ENCODE data around the gene CSNK1G3. TPM values are rescaled to one million over a fixed set of nuclear protein-coding genes. Genes with fewer than 3 reads are reported as not detected.
"Not testable (repeated sequence)": the region's sequence is repeated elsewhere in the genome, so short reads cannot be mapped to it uniquely, and the experiment has no call there.

CSNK1G3 gene
- total RNA-seq, 1 experiment from 2014 or later: 110 TPM

GRCh38 chr5:123483446-123484077 lies 28.4 kb upstream of the CSNK1G3 start:
- POLR2A ChIA-PET: interaction anchor here (0.6 to 5.0 kb wide), 11 partner anchors 9 to 843 kb away, joined by 3 to 43 read pairs (median 3); partner anchors contain the start of genes CEP120 and CSNK1G3
- DNase-seq (ENCODE audit: unreplicated experiment): no peak
- intact Hi-C loops (cut with micrococcal nuclease): no loop called here
- Mint-ChIP-seq H3K36me3 (ENCODE audit: insufficient read depth, unreplicated experiment) (no peaks in the 10 kb centered on the region), H3K4me1 (ENCODE audit: insufficient read depth, unreplicated experiment) (peaks cover 38% of the 10 kb centered on the region), H3K9me3 (ENCODE audit: unreplicated experiment) (no peaks in the 10 kb centered on the region), H3K27ac (ENCODE audit: low read depth, unreplicated experiment) (no peak overlapping the region), H3K4me3 (ENCODE audit: unreplicated experiment) (no peak overlapping the region), H3K27me3 (ENCODE audit: insufficient read depth, unreplicated experiment) (no peaks in the 10 kb centered on the region)
- CTCF ChIA-PET: interaction anchor here (1.0 to 3.0 kb wide), 3 partner anchors 11 to 55 kb away, joined by 3 to 9 read pairs (median 5); no protein-coding TSS in a partner anchor
- TF ChIP-seq CTCF (IDR thresholded peaks at IDR 0.05; ENCODE audit: unreplicated experiment): no peak
- no TSS peak for BruUV-seq (replicated peaks)

- intact Hi-C loops (cut with micrococcal nuclease): no loop called here
- TF ChIP-seq CTCF (IDR thresholded peaks at IDR 0.05; ENCODE audit: unreplicated experiment): no peak
- Mint-ChIP-seq H3K9me3 (ENCODE audit: unreplicated experiment) (no peaks in the 10 kb centered on the region), H3K4me3 (ENCODE audit: unreplicated experiment) (no peak overlapping the region), H3K4me1 (ENCODE audit: insufficient read depth, unreplicated experiment) (peaks cover 38% of the 10 kb centered on the region), H3K36me3 (ENCODE audit: insufficient read depth, unreplicated experiment) (no peaks in the 10 kb centered on the region), H3K27me3 (ENCODE audit: insufficient read depth, unreplicated experiment) (no peaks in the 10 kb centered on the region), H3K27ac (ENCODE audit: low read depth, unreplicated experiment) (no peak overlapping the region)
- ChIA-PET POLR2A (interaction anchor here (0.5 to 5.0 kb wide), 6 partner anchors 11 to 62 kb away, joined by 3 to 43 read pairs (median 11); partner anchors contain the start of gene CEP120), CTCF (interaction anchor here (0.6 to 3.0 kb wide), 4 partner anchors 9 to 62 kb away, joined by 3 to 9 read pairs (median 4); partner anchors contain the start of gene CEP120)
- no TSS peak for BruUV-seq (replicated peaks)
- no peak for DNase-seq (ENCODE audit: unreplicated experiment)
Observed at GRCh38 chr5:123485275-123485674, 26.7 kb upstream of the CSNK1G3 start.

- intact Hi-C loops (cut with micrococcal nuclease): no loop called here
- peaks cover 24% of the 10 kb centered on the region for H3K4me1 Mint-ChIP-seq (ENCODE audit: insufficient read depth, unreplicated experiment)
- H3K4me3 Mint-ChIP-seq (ENCODE audit: unreplicated experiment): peak overlapping the region; percentile 45
- no peaks in the 10 kb centered on the region for H3K9me3 Mint-ChIP-seq (ENCODE audit: unreplicated experiment)
- ChIA-PET POLR2A (interaction anchor here (0.6 to 5.0 kb wide), 14 partner anchors 8 to 97 kb away, joined by 3 to 54 read pairs (median 4); partner anchors contain the start of genes CEP120 and CSNK1G3), CTCF (interaction anchor here (0.6 to 2.3 kb wide), 9 partner anchors 15 to 127 kb away, joined by 3 to 9 read pairs (median 3); partner anchors contain the start of gene CEP120)
- H3K27me3 Mint-ChIP-seq (ENCODE audit: insufficient read depth, unreplicated experiment): no peaks in the 10 kb centered on the region
- no TSS peak for BruUV-seq (replicated peaks)
- no peak for TF ChIP-seq CTCF (IDR thresholded peaks at IDR 0.05; ENCODE audit: unreplicated experiment)
- no peaks in the 10 kb centered on the region for H3K36me3 Mint-ChIP-seq (ENCODE audit: insufficient read depth, unreplicated experiment)
- DNase-seq (ENCODE audit: unreplicated experiment): peak; percentile 72
- H3K27ac Mint-ChIP-seq (ENCODE audit: low read depth, unreplicated experiment): peak overlapping the region; percentile 72
Observed at GRCh38 chr5:123486951-123487655, 24.9 kb upstream of the CSNK1G3 start.

GRCh38 chr5:123490974-123491373 lies 21.0 kb upstream of the CSNK1G3 start:
- Mint-ChIP-seq H3K4me3 (ENCODE audit: unreplicated experiment) (no peak overlapping the region), H3K4me1 (ENCODE audit: insufficient read depth, unreplicated experiment) (peaks cover 19% of the 10 kb centered on the region), H3K36me3 (ENCODE audit: insufficient read depth, unreplicated experiment) (peaks cover 5% of the 10 kb centered on the region), H3K27me3 (ENCODE audit: insufficient read depth, unreplicated experiment) (no peaks in the 10 kb centered on the region), H3K27ac (ENCODE audit: low read depth, unreplicated experiment) (no peak overlapping the region), H3K9me3 (ENCODE audit: unreplicated experiment) (no peaks in the 10 kb centered on the region)
- ChIA-PET POLR2A (interaction anchor here (1.0 kb wide), 1 partner anchor 52 kb away, joined by 4 read pairs; no protein-coding TSS in a partner anchor), CTCF (interaction anchor here (1.2 to 3.1 kb wide), 2 partner anchors 67 to 120 kb away, joined by 4 to 9 read pairs; partner anchors contain the start of gene CEP120)
- no TSS peak for BruUV-seq (replicated peaks)
- DNase-seq (ENCODE audit: unreplicated experiment): no peak
- no peak for TF ChIP-seq CTCF (IDR thresholded peaks at IDR 0.05; ENCODE audit: unreplicated experiment)
- intact Hi-C loops (cut with micrococcal nuclease): no loop called here

GRCh38 chr5:123495211-123495610 lies 16.8 kb upstream of the CSNK1G3 start:
- peak; percentile 54 for DNase-seq (ENCODE audit: unreplicated experiment)
- intact Hi-C loops (cut with micrococcal nuclease): loop anchor here (5.0 kb wide), 1 partner anchor 1313 kb away; no protein-coding TSS in a partner anchor
- not testable (repeated sequence) for H3K4me3 Mint-ChIP-seq (ENCODE audit: unreplicated experiment)

More at GRCh38 chr5:123495211-123495610, 16.8 kb upstream of the CSNK1G3 start:
- POLR2A ChIA-PET: interaction anchor here (1.1 to 6.2 kb wide), 4 partner anchors 11 to 72 kb away, joined by 3 to 86 read pairs (median 26); partner anchors contain the start of genes CEP120 and CSNK1G3
- not testable (repeated sequence) for H3K36me3 Mint-ChIP-seq (ENCODE audit: insufficient read depth, unreplicated experiment); H3K9me3 Mint-ChIP-seq (ENCODE audit: unreplicated experiment); BruUV-seq (replicated peaks); H3K27me3 Mint-ChIP-seq (ENCODE audit: insufficient read depth, unreplicated experiment); H3K27ac Mint-ChIP-seq (ENCODE audit: low read depth, unreplicated experiment)
- H3K4me1 Mint-ChIP-seq (ENCODE audit: insufficient read depth, unreplicated experiment): peaks cover 18% of the 10 kb centered on the region
- CTCF ChIA-PET: interaction anchor here (0.5 to 2.3 kb wide), 7 partner anchors 10 to 1722 kb away, joined by 3 to 10 read pairs (median 4); partner anchors contain the start of gene CEP120

All from MCF 10A (cell line).